Epithelial cell of esophagus (primary cell): ENCODE results near the gene ELOB.

Source experiments
- DNase-seq: peaks from one replicate; pipeline ENCODE4 v3.0.0; 2010; ENCODE audit warnings: low read depth
- H3K4me3 ChIP-seq: 2 replicates; pipeline ENCODE4 v1.5.1; 2011; ENCODE audit warnings: mild to moderate bottlenecking, low read length, control low read depth
- TF ChIP-seq, protein P1 (sequence below): IDR thresholded peaks from 2 replicates; pipeline ENCODE4 v1.5.1; 2011; ENCODE audit warnings: low read depth, mild to moderate bottlenecking, low read length, control low read depth, inconsistent platforms; ENCODE audit not compliant: insufficient read depth; ENCODE audit errors: missing control alignments

ELOB gene

DNA sequence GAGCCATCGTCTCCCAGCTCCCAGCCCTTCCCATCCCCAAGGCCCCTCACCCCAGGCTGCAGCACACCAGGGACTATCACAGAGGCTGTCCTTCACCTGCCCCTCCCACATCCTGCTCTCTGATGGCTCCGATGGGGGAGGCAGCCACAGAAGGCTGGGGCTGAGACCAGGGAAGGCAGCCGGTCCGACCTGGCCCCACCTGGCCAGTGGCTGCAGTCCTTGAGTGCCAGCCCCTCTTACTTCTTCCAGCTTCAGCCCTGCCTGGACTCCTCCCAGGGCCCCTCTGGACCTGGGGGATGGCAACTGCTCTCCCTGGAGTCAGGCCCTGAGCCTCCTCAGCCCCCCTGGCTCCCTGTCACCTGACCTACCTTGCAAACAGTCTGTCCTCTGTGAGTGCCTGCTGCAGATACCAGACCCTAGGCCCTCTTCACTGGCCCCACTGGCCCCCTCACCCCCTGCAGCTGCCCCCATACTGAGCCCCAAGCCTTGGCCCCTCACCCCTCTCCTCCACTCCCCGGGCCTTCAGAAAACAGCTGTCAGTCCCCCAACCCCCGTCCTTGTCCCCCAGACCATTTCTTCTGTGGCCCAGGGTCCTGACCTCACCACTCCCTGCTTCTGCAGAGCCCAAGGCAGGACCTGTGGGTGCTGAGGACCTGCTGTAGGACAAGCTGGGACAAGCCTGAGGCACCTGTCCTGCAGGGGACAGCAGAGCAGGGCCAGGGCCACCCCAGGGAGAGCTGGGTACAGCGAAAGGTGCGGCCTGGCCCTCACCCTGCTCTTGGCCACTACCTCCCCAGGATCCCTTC lies 37.3 kb downstream of the ELOB start:
- TF ChIP-seq, protein P1, sequence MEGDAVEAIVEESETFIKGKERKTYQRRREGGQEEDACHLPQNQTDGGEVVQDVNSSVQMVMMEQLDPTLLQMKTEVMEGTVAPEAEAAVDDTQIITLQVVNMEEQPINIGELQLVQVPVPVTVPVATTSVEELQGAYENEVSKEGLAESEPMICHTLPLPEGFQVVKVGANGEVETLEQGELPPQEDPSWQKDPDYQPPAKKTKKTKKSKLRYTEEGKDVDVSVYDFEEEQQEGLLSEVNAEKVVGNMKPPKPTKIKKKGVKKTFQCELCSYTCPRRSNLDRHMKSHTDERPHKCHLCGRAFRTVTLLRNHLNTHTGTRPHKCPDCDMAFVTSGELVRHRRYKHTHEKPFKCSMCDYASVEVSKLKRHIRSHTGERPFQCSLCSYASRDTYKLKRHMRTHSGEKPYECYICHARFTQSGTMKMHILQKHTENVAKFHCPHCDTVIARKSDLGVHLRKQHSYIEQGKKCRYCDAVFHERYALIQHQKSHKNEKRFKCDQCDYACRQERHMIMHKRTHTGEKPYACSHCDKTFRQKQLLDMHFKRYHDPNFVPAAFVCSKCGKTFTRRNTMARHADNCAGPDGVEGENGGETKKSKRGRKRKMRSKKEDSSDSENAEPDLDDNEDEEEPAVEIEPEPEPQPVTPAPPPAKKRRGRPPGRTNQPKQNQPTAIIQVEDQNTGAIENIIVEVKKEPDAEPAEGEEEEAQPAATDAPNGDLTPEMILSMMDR: no peak
- no peak overlapping the region for H3K4me3 ChIP-seq
- no peak for DNase-seq

DNA sequence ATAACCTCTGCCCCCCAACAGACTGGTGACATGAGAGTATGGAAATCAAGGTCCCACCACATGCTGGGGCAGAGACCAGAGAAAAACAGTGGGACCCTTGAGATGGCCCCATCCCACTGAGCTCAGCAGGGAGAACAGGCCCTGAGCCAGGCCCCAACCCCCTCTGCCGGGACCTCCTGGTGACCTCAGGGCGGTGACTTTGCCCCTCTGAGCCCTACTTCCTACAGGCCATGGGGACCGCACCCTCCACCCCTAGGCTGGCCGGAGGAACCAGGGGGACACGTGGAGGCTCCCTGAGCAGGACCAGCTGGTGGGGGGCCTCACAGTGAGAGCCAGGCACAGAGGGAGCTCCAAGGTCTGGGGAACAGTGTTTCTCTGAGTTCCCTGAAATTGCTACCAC lies 38.5 kb downstream of the ELOB start:
- TF ChIP-seq, protein P1: no peak
- DNase-seq: no peak
- H3K4me3 ChIP-seq: no peak overlapping the region

DNA sequence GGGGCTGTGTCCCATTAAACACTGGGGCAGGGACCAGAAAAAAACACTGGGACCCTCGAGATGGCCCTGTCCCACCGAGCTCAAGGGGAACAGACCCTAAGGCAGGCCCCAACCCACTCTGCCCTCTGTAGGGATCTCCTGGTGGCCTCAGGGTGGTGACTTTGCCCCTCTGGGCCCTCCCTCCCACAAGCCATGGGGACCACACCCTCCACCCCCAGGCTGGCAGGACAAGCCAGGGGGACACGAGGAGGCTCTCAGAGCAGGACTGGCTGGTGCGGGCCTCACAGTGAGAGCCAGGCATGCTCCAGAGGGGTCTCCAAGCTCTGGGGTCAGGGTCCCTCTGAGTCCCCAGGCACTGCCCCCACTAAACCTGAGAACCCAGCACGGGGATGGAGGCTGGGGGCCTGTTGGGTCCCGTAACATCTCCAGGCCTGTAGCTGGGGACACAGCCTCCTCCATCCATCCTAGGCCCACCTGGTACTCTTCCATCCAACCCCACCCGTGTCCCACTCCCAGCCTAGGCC lies 39.1 kb downstream of the ELOB start:
- TF ChIP-seq, protein P1: no peak
- no peak overlapping the region for H3K4me3 ChIP-seq
- no peak for DNase-seq

DNA sequence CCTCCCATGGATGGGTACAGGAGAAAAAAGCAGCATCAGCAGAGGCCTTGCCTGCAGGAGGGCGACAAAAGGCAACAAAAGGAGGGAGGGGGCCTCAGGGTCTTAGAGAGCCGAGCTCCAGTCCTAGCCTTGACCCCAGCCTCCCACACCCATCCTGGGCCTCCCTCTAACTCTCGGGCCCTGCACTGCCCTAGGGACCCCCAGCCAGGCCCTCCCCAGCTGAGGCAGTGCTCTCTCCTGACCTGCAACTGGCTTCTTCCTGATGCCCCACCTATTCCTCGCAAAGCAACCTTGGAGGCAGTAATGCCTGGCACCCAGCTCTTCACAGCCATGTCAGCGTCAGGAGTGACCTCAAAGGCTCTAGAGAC lies 39.9 kb downstream of the ELOB start:
- DNase-seq: no peak
- TF ChIP-seq, protein P1: no peak
- no peak overlapping the region for H3K4me3 ChIP-seq

DNA sequence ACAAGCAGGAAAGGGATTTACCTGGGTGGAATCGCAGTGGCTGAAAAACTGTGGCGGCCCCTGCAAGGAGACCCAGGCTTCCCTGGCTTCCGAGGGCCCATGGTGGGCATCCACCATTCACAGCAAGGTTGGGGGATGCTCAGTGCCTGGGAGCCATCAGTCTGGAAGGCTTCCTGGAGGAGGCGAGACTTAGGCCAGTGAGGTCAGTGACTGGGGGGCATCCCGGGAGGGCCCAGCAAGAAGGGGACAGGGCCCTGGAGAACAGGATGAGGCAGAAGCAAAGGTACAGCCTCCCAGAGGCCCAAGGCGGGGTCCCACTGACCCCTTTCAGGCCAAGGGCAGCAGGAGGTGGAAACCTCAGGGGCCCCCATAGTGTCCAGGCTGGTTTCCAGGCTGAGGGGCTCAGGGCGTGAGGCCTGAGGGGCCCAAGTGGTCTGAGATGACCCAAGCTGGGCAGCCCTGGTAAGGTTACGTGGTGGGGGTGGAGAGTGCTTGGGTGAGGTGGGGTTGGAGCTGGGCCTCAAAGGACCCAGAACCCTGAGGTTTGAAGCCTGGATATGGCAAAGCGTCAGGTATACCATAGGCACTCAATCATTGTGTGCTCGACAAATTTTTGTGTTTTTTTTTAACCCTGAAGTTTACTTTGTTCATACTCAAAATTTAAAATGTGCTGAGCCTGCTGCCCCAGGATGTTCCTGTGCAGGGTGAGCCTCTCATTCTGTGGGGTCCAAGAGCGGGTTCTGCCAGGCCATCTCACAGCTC lies 40.4 kb downstream of the ELOB start:
- no peak overlapping the region for H3K4me3 ChIP-seq
- DNase-seq: no peak
- TF ChIP-seq, protein P1: no peak

DNA sequence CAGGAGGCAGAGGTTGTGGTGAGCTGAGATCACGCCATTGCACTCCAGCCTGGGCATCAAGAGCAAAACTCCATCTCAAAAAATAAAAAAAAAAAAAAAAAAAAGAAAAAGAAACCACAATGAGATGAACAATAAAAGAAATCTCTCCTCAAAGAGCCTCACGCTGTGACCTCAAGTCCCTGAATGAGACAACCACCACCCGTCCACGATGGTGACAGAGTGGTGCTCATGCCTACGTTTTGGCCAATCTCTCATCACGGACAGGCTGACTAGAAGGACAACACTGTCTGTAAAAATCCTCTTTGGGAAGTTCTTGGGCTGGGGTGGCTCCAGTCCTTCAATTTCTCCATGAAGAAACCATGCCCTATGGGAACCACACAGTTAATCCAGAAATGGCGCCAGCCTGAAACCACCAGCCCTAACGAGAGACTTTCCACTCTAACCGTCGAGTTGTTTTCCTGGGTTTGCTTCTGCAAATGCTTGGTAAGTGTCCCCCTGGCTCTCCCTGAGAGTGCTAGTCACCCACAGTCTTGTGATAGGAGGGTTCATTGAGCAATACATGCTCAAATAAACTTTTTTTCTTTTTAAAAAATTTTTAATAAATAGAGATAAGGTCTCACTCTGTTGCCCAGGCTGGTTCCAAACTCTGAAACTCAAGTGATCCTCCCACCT lies 42.1 kb downstream of the ELOB start:
- no peak for DNase-seq
- TF ChIP-seq, protein P1: no peak
- H3K4me3 ChIP-seq: no peak overlapping the region
